ENCODE measurements around the gene PRSS22.

GRCh38 chr16:2825906-2826305, 32.1 kb downstream of the PRSS22 start:
- TF ChIP-seq CTCF (IDR thresholded peaks at IDR 0.05) (no peak), POLR2A (IDR thresholded peaks at IDR 0.05) (no peak)

All from thyroid gland (tissue), 4 donors.